HG03097 (cell line): ENCODE measurements around the gene ACTR1A.
A peak's percentile ranks its signal among the peaks of the same experiment; 100 is the strongest.
"Not testable (repeated sequence)": the region's sequence is repeated elsewhere in the genome, so short reads cannot be mapped to it uniquely, and the experiment has no call there.

Source experiments
- ATAC-seq: cut with Tn5 transposase; IDR thresholded peaks from one replicate; pipeline ENCODE4 v1.9.1; 2021; ENCODE audit not compliant: unreplicated experiment, low FRiP score

Gene ACTR1A

GRCh38 chr10:102517553-102517952 is 15.0 kb upstream of the ACTR1A start:
- ATAC-seq = no peak

GRCh38 chr10:102515724-102516123 is 13.2 kb upstream of the ACTR1A start:
- no peak for ATAC-seq

- no peak for ATAC-seq
Observed at GRCh38 chr10:102514487-102515311, 12.2 kb upstream of the ACTR1A start.

GRCh38 chr10:102511583-102512274 is 9.2 kb upstream of the ACTR1A start:
- ATAC-seq = no peak

GRCh38 chr10:102509387-102509786 is 6.9 kb upstream of the ACTR1A start:
- ATAC-seq = no peak

- ATAC-seq = no peak
Observed at GRCh38 chr10:102508506-102508905, 6.0 kb upstream of the ACTR1A start.

- no peak for ATAC-seq
Observed at GRCh38 chr10:102507521-102507920, 5.0 kb upstream of the ACTR1A start.

GRCh38 chr10:102505462-102506115 is 3.1 kb upstream of the ACTR1A start:
- no peak for ATAC-seq

- ATAC-seq = no peak
Observed at GRCh38 chr10:102504976-102505300, 2.4 kb upstream of the ACTR1A start.

- no peak for ATAC-seq
Observed at GRCh38 chr10:102504179-102504975, 1.9 kb upstream of the ACTR1A start.

GRCh38 chr10:102503264-102504178 is 1.0 kb upstream of the ACTR1A start, which contains the start of gene SUFU:
Gene SUFU (plus strand): TSS chr10:102503972. CDS start chr10:102504153, 181 bp downstream.
- peak; percentile 47 for ATAC-seq

GRCh38 chr10:102502029-102502336 is 529 bp downstream of the ACTR1A start:
- peak; percentile 69 for ATAC-seq

GRCh38 chr10:102501201-102502028 is 1.1 kb downstream of the ACTR1A start:
- no peak for ATAC-seq

- ATAC-seq = not testable (repeated sequence)
Observed at GRCh38 chr10:102500686-102501085, 1.8 kb downstream of the ACTR1A start.

GRCh38 chr10:102499356-102499755 is 3.2 kb downstream of the ACTR1A start:
- ATAC-seq = no peak

GRCh38 chr10:102497545-102497944 is 5.0 kb downstream of the ACTR1A start:
- ATAC-seq = no peak

GRCh38 chr10:102493771-102494170 is 8.7 kb downstream of the ACTR1A start:
- ATAC-seq = no peak

GRCh38 chr10:102492983-102493382 is 9.5 kb downstream of the ACTR1A start:
- no peak for ATAC-seq

- ATAC-seq = no peak
Observed at GRCh38 chr10:102492344-102492939, 10.1 kb downstream of the ACTR1A start.
